HG03342 (cell line): ENCODE data around the gene OR10G7.

Experiments used
- ATAC-seq: cut with Tn5 transposase; IDR thresholded peaks from one replicate; pipeline ENCODE4 v1.9.1; 2021; ENCODE audit warnings: mild to moderate bottlenecking, moderate library complexity; ENCODE audit not compliant: unreplicated experiment

Gene OR10G7, protein sequence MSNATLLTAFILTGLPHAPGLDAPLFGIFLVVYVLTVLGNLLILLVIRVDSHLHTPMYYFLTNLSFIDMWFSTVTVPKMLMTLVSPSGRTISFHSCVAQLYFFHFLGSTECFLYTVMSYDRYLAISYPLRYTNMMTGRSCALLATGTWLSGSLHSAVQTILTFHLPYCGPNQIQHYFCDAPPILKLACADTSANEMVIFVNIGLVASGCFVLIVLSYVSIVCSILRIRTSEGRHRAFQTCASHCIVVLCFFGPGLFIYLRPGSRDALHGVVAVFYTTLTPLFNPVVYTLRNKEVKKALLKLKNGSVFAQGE

DNA sequence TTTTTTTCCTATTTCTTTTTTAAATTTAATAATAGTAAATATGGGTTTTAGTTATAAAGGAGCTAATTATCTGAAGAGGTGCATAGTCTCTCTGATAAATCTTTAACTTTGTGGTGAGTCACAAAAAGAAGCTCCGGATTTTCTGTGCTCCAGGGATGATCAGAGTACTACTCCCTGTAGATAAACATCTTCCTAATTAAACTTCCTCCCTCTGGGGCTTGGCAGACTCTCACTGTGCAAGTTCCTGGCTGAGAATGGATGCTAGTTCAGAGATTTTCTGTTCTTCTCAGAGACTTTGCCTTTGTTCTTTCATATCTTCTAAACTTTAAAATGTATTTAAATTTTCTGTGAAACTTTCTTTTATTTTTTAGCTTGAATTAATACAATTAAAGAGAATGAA lies at the start of gene OR10G7:
TSS of gene OR10G7 (minus strand) at position 72 of the 400 bp plus-strand sequence. CDS start 2,324 bp downstream, outside the sequence.
- no peak for ATAC-seq

DNA sequence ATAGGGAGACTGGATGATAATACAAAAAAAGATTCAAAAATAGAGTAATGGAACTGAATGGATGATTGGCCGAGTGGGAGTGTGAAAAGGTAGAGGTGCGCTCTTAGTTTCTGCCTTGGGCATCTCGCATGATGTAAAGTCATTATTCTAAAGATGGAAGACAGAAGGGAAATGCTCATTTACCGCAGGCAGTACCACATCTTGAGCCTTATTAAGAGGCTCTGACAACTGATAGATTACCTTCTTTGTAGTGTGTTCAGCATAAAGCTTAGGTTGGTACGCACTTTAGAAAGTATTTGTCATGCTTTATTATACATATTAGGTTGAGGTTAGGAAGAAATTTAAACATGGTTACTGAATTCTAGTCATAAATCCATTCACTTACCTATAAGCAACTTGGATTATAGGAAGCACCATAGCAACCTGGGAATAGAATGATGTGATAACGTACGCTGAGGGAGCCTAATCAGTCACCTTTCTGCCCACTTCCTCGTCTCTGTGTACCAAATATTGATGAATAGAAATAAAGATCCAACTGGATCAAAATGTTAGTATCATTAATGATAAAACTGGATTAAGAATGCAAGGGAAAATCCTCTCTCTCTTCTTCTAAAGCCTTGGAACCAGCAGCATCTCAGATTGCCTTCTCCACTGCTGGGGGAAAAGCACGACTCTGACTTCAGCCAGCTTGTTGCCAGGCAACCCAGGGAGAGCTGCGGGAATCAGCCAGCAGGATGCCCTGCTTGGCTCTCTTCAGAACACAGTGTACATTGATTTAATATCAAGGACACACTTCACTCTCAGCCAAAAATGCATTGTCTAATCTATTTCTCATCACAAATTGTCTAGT lies 45.1 kb upstream of the OR10G7 start:
- no peak for ATAC-seq

DNA sequence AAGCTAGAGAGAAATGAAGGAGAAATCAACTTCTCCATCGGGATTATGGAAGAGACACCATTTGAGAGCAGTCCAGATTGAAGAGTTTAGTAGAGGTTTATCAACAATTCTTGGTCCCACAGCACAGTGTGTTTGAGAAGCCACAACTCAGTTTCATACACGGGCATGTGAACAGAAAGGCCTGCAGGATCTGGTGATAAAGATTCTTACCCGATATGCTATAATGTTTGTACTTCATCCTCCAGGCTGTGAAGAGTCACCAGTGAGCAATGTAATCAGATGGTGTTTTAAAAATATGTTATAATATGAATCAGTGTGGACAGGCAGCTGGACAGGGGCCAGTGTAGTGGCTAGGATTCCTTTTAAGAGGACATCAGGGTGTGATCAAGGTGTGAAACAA lies 44.5 kb upstream of the OR10G7 start:
- no peak for ATAC-seq

DNA sequence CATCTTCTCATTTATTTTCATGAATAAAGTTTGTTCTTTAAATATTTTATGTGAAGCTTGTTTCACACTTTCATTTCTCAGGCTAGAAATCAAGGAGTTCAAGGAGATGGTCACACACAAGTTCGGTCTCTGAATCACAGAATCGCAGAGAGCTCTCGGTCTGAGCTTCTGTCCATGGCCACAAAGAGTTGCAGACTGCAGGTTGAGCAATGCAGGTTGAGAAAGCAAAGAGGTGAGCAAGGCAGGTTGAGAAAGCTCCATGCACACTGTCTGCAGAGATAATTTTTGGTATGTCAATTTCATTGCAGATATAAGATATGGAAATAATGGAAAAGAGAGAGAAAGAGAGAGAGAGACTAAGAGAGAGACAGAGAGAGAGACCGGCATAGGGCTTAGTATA lies 41.2 kb upstream of the OR10G7 start:
- ATAC-seq, result no peak

DNA sequence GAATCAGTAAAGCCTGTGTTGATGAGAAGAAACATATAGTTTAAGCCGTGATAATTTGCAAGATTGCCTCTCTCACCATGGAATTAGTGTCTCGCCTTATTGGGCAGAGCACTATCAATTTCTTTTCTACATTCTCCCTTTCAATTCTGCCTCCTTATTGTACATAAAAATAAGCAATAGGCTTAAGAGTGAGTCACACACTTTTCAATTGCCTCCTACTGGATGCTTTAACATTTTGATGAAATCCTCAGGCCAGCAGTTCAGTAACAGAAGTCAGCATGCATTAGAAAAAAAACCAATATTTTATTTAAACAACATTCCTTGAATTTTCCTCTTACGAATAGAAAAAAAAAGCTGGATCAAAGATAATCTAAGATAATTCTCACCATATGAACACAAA lies 40.4 kb upstream of the OR10G7 start:
- no peak for ATAC-seq

DNA sequence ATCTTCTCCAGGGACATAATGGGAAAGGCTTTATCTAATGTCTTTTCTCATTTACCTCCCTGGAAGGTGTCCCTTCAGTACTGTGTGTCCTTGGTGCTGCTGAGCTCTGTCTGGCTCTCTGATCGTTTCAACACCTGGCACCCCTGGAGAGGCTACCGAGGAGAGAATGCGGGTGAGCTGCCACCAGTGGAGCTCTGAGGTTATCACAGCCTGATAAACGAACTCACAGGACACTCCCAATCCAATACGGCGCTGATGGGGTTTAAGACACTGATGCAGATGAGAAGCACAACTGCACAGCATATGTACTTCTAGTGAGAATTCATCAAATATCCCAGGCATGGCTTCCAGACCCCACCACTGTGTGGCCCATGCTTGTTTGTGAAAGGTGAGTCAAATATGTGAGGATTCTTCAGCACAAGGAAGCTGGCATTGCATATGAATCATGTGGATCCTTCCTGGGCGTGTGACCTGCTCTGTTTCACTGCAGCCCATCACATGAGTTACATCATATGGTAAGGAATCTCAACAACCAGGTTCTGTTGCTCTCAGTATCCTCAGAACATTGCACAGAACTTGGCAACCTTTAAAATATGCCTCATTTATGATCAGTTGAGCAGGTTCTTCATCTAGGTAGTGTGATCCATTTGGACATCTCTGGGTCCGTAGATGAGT lies 39.3 kb upstream of the OR10G7 start:
- no peak for ATAC-seq

DNA sequence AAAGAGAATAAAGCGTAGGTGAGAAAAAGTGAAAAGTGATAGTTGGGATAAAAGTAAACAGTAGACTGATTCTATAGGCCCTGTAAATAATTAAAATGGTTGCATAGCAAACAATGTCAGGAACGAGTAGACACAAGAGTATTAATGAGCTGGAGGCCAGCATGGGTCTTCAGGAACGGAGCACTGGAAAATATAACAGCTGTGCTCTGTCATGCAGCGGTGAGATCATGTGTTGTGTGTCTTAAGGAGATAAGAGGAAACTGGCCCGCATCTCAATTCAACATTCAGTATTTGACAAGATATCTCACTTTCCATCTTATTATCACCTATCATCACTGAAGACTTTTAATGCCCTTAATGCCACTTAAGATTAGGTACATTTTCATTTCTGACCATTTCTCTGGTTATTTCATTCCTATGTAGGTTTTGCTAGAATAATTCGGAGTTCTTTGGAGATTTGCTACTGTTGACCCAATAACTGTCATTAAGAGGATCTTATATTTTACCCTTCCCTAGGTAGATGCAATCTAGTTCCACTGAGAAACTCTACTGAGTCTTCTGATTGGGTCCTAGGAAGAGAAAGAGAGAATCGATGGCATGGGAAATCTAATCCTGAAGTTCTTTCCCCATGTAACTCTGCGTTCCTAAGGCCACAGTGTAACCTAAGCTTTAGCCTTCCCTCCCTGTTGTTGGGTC lies 38.7 kb upstream of the OR10G7 start:
- no peak for ATAC-seq

DNA sequence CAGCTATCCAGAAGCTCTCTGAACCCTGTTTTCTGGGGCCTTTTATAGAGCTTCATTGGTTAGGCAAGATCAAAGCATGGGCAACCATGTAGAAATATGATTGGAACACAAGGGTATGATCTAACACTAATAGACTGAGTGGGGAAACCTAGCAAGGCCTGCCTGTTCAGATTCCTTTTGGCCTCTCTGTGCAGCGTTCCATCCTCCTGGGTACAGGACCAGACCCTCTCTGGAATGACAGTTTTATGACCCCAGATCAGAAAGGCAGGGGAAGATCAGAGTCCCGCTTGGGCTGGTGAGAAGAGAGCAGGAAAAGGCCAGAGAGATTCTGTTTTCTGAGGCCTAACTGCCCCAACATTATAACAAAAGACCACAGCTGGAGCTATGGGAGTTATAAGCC lies 37.5 kb upstream of the OR10G7 start:
- no peak for ATAC-seq

DNA sequence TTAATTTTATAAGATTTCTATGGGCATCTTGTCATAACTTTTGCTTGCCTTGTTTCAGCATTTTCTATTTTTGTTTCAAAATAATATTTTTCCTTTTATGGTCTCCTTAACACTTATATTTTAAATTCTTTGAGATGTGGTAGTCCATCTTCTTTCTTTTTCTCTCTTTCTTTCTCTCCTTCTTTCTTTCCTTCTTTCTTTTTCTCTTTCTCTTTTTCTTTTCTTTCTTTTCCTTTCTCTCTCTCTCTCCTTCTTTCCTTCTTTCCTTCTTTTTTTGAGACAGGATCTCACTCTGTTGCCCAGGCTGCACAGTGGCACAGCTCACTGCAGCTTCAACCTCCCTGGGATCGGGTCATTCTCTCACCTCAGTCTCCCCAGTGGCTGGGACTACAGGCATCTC lies 36.1 kb upstream of the OR10G7 start:
- no peak for ATAC-seq

DNA sequence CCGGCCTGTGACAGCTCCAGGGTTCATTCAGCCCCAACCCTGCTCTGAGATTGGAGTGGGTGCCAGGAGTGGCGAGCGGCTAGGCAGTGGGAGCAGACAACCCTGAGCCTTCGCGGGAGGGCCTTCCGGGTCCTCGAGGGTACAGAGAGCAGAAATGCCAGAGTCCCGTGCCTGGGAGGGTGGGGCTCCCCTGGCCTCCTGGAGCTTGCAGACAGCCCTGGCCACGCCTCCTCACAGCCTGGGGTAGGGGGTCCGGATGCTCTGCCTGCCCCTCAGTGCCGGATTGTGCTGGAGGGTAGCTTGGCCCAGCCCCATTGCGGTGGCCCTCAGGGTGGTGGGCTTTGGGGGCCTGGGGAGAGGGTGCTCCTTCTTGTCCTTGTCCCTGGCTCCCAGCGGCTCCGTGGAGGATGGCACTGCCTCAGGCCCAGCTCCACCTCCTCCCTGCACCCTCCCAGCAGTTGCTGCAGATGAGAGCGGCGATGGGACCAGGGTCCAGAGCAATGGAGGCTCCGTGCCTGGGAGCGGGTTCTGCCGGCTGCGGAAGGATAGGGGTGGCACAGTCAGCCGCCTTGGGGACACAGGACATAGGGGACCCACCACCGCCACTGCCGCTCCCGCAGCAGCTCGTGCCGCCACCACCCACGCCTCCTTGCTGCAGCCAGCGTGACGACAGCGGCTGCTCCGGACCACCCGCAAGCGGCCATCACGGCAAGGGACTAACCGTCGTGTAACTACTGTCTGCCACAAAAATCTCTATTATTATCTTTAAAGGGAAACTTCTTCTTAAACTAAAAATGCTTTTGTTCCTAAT lies 34.9 kb upstream of the OR10G7 start:
- peak; percentile 62 for ATAC-seq

DNA sequence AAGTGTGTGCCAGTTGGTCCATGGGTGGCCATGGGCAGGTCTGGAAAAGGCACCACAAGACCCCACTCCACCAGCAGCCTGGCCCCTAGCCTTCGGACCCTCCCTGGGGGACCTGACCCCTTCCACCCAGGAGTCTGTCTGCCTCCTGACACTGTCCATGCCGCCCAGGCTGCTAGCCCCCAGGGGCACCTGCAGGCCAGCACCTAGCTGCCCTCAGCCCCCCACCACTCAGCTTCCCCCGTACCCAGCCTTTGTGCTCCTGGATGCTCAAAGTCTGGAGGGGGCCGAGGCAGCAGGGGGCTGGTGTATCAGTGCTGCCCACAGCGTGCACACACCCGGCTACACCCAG lies 34.3 kb upstream of the OR10G7 start:
- ATAC-seq, result no peak

DNA sequence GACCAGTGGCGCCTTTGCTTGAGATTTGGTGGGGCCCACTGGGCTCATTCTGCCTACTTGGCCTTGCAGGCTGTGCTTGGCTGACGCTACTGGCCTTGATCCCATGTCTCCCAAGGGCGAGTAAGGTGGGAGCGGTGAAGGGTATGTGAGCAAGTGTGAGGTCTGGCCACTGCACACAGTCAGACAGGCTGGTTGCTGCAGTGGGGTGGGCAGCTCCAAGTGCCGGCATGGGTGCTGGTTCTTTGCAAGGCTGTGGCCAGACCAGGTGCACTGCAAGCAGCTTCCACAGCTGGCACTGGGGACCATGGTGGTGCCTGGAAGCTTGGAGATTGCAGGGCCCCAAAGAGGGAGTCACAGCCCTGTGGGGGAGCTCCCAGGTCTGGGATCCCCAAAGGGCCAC lies 33.4 kb upstream of the OR10G7 start:
- ATAC-seq, result no peak

DNA sequence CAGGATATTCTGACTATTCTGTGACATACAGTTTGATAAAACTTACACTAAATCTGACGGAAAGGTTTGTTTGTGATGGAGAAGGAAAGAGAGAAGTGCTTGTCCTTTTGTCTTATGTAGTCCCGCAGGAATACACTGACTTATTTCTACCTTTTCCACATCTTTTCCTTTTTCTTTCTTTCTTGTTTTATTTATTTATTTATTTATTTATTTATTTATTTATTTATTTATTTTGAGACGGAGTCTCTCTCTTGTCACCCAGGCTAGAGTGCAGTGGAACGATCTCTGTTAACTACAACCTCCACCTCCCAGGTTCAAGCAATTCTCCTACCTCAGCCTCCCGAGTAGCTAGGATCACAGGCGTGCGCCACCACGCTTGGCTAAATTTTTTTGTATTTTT lies 31.0 kb upstream of the OR10G7 start:
- no peak for ATAC-seq

DNA sequence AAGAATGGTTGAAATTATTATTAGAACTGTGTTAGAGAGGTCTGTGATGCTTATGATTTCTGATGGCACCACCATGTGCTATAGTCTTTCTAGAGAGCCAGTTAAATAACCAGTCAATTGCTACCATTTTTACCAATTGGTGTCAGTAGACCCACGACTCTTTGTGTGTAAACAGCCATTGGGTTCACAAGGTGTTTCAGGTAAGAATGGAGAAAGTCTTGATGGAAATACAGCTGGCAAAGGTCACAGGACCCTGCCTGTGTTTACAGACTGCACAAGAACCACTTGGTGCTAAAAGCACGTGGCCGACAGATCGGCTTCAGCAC lies 30.5 kb upstream of the OR10G7 start:
- ATAC-seq, result peak; percentile 0

DNA sequence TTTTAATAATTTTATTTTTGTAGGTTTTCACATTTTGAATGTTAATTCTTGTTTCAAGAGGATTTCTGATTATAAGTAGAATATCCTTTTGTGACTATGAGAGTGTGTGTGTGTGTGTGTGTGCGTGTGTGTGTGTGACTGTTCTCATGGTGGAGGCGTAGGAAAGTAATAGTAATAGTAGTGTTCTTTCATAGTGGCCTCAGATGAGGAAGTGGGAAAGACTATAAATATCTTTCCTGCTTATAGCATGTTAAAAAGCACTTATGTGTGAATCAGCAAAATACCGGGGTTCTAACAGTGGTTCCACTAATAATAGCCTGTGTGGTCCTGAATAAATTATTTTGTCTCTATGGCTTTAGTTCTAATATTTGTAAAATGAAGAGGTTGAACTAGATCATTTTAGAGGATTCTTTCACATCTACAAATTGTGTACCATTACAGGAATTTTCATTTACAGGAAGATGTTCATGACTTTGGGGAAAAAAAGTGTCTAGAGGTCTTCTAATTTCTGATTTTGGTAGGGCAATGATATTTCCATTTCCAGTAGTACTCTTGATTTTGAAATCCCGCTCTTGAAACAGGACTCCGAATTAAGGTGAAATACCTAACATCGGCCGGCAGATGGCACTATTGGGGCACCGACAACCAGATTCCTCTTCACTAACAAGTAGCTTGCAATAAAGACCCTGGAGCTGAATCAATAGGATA lies 29.9 kb upstream of the OR10G7 start:
- ATAC-seq, result peak; percentile 85

DNA sequence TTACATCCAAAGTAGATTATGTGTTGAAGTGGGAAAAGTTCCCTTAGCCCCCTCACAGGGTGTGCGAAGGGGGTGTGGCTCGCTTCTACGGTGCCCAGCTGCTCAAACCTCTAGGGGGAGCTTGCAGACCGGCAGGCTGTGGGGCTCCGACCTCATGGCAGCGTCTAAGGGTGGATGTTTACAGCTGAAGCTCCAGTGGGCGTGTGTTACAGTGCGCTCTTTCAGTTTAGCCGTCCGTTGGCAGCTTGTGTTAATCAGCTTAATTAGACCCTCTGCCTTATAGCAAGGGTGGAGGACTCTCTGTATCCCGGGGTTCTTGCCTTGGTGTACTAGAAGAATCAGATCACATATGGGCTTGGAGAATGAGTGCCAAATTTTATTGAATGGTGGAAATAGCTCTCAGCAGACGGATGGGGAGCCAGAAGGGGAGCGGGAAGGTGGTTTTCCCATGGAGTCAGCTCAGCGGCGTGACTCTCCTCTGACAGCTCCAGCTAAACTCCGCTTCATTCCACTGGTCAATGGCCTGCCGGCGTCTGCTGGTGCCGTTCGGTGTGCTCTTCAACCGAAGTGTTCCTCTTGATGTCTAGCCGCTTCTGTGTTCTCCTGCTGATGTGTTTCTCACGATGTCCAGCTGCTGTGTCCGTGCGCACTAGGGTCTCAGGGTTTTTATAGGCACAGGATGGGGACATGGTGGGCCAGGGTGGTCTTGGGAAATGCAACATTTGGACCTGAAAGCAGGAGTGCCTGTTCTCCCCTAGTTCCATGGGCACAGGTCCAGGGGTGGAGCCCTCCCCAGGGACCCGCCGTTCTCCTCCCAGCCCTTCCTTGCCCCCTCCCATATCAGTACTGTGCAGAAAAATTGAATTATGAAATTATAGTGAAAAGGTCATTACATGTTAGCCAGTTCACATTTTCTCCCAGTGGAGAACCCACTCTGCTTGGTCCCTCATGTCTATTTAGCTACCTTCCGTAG lies 28.6 kb upstream of the OR10G7 start:
- ATAC-seq, result peak; percentile 79

DNA sequence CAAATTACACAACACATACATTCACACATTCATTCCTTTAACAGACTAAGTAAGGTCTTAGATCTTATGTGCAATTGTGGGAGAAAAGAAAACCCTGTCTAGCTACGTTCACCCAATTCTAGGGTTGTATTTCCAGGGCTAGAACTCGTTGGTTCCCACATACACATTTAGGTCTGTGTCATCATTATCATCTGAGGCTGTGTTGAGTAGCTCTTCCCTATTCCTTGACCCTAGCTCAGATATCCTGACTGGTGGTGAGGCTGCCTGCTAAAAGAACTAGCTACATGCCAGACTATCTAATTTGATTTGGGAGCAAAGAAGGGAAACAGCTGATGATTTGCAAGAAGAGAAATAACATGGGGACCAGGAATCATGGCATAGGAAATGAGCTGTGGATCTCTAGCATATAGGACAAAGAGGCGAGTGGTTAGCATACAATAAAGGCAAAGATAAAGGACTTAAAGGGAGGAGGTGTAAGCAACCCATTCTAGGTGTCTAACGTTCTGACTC lies 27.5 kb upstream of the OR10G7 start:
- no peak for ATAC-seq

DNA sequence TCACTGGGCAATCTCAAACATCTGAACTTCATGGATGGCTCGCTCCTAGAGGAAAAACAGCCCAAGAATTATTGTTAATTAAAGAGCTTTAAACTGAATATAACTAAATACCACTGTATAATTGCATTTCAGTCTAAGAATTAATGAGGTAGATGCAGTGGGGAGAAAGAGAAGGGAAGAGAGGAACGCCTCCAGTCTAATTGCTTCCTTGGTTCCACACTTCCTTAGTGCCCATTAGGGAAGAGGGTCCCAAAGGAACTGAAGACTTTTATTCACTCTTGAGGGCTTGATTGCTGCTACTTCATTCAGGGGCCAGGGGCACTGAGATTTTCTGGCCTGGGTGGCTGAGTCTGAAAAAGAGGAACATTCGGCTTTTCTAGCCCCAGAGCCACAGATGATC lies 11.8 kb upstream of the OR10G7 start:
- ATAC-seq, result no peak

DNA sequence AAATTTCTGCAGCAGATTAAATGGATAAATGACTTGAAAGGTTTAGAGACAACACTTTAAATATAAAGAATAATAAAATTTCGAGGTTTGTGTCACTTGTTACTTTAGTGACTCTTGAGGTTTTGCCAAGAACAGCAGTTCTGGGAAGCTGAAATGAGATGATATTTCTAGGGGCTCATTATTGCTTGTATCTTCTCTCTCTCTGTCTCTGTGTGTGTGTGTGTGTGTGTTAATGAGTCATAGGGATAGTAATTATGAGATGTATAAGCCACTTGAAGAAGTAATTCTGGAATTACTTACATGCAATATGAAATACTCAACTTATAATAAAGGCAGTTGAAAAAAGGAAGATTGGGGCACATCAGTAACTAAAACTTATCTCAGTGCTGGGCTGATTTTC lies 9.6 kb upstream of the OR10G7 start:
- ATAC-seq, result no peak
